Body of pancreas (tissue), 4 donors: ENCODE measurements around the gene RAB40C.

Source experiments
- CTCF ChIP-seq, 7 experiments: fragments of 450-650 bp in 4 of 7; fragments of 200-600 bp in 3 of 7; sonication (generic) in 3 of 7; IDR thresholded peaks; one replicate each; pipeline ENCODE4 v1.5.1; 2016 to 2019; ENCODE audit warnings: antibody characterized with exemption in 7 of 7
- POLR2A ChIP-seq, 3 donors: fragments of 450-650 bp; IDR thresholded peaks; one replicate each; pipeline ENCODE4 v1.6.1; 2016; ENCODE audit warnings: antibody characterized with exemption in 3 of 3, mild to moderate bottlenecking in 2 of 3

- no peak for TF ChIP-seq POLR2A (IDR thresholded peaks at IDR 0.05)
- no peak for TF ChIP-seq CTCF (IDR thresholded peaks at IDR 0.05)
These were observed 33.0 kb downstream of the RAB40C start for GRCh38 chr16:622920-623280.
